RCC 7860 (cell line): ENCODE measurements around the gene GABRD.

Source experiments
- DNase-seq: peaks from one replicate; pipeline ENCODE4 v3.0.0-alpha.2; 2015; ENCODE audit warnings: low spot score
- FAIRE-seq: peaks from 2 replicates; lab custom pipeline; 2012; peaks lifted over from hg19 to GRCh38; lab: Jason Lieb, UNC

GABRD gene

DNA sequence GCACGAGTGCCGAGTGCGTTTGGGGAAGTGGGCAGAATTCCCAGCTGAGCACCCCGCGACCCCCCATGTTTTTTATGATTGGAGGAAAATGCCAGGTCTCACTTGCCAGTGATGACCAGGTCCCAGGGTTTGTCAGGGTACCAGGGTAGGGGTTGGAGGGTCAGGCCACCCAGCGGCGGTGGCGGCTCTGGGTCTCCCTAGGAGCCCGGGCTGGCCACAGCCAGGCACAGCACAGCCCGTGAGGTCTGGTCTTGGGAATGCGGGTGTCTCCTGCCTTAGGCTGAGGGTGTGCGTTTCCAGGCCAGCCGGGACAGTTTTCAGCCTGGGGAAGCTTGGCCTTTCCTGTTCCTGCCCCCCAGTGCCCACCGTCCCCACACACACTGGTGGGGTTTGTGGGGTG lies 53.7 kb downstream of the GABRD start:
- no peak for FAIRE-seq
- DNase-seq: no peak

DNA sequence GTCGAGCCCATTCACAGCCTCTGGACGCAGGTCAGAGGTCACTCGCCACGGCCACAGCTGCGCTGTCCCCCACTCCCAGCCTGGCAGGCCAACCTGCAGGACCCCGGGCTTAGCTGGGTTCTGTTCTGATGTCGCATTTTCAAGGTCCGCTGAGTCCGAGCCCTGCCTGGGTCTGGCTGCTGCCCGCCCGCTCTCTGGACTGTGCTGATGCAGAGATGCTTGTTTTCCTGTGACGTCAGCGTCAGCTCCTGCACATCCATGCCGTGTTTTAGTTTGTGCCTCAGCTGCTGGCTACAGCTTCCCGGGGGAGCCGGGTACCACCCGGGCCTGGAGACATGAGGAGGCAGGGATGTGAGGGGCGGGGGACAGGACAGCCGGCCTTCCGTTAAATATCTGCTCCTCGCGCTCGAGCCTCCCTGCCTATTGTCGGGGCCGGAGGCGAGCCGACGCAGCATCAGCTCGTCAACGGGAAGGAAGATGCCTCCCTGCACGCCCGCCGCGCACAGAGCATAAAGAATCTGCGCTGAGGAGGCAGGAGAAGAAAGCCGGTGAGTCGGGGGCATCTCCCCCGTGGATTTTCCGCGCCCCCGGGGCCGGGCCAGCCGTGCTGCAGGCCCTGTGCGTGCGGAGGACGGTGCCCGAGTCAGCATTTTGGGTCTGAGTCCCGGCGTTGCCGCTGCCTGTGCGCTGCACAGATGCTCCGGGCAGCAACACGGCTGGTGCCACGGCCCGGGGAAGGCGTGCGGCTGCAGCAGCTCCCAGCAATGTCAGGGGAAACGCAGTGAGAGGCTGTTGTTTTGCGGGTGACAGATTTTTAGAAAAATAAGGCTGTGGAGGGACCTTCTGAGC lies 54.5 kb downstream of the GABRD start:
- DNase-seq (no peak), FAIRE-seq (no peak)

DNA sequence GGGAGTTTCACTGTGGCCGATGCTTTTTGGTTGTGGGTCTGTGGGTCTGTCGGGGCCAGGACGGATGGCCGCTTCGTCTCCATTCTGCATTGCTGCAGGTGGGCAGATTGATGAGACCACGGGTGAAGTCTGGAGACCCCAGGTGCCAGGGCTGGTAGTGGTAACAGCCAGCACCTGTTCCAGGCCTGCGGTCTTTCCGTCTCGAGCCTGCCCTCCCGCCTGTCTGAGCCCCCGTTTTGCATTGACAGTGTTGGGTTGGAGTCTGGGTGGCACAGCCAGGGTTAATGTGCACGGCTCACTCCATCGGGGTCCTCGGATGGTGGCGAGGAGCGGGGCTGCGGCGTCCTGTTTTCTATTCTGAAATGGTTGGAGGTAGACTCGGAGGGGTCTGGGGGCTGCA lies 55.3 kb downstream of the GABRD start:
- DNase-seq (no peak), FAIRE-seq (no peak)

DNA sequence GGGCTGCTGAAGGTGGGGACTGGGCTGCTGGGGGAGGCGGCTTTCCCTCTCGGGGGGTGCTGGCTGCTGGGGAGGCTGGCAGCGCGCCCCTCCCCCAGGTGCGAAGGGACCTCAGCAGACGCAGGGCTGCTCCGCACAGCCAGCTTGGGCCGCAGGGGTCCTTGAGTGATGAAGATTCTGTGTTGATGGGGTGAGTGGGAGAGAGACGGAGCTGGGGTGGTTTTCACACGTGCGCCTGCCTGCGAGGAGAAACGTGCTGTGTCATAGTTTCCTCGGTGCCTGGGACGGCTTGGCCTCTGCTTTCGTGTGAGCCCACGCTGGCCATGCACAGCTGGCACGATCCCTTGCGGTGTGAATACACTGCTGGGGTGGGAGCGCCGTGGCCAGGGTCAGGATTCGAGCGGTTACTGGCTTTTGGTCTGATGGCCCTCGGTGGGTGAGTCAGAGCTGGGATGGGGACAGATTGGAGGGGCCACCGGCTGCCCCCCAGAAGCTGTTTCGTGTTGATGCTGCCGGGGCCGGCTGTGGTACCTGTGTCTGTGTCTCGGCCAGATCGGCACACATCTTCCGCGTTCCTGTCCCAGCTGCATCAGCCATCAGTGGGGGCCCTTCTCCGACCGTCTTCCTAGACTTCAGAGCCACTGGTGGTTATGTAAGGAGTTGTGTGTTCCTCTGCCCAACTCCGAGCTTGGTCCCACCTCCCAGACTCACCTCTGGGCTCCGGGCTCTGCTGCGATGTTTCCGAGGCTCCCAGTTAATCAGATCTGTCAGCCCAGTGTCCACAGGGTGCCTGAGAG lies 56.0 kb downstream of the GABRD start:
- no peak for FAIRE-seq
- DNase-seq: no peak

DNA sequence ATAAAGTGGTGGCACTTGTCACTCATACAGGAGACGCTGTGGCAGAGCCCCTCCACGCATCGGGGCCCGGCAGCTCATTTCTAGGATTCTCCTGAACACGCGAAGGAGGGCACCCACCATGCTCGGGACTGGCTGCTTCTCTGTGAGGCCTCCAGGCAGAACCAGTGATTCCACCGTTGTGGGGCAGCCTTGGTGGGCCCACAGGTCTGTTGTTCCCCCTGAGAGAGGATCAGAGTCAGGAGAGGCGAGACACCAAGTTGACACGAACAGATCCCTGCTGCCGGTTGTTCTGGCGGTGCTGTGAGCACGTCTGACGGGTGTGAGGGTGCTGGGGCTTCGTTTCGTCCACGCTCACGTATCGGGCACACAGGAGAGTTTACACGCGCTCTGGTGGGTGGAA lies 57.7 kb downstream of the GABRD start:
- DNase-seq: no peak
- FAIRE-seq: no peak

DNA sequence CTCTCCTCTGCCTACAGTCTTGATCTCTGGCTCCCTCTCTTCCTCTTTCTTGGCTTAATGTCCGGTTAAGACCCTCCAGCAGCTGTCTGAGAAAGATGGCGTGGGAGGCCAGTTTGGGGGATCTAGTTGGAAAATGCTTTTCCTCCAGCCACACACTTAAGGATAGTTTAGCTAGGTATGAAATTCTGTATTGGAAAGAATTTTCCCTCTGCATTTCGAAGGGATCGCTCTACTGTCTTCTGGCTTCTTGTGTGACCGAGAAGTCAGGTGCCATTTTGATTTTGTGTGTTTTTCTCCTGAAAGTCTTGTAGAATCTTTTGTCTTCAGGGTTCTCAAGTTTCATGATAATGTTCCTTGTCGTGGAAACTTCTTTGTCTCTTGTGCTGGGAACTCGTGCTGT lies 59.0 kb downstream of the GABRD start:
- DNase-seq (no peak), FAIRE-seq (no peak)

DNA sequence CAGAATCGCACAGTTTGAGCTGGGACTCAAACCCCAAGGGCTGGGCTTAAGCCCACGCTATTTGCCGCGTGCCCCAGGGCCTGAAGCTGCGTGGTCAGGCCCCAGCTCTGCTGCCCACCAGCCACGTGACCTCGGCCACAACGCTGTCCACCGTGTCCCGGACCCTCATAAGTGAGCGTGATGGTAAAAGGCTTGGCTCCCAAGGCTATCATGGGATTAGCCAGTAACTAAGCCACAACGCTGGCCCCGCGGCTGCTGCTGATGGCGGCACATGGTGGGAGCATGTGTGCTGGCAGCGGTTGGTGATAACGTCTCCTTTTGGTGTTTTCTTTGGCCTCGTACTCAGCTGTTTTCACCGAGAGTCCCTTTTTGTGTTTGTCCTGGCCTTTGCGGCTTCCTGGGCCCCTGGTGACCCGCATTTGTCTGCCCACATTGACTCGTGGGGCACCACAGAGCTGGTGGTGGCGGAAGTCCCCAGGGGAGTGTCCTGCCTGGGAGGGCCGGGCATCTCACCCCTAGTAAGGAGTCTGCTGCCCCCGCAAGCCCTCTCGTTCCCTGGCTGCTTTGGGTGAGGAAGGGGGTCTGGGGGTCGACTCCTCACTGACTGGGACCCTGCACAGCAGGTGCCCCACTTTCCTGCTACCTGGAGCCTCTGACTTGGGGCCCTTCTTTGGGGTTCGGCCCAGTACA lies 60.4 kb downstream of the GABRD start:
- DNase-seq: no peak
- FAIRE-seq: no peak

DNA sequence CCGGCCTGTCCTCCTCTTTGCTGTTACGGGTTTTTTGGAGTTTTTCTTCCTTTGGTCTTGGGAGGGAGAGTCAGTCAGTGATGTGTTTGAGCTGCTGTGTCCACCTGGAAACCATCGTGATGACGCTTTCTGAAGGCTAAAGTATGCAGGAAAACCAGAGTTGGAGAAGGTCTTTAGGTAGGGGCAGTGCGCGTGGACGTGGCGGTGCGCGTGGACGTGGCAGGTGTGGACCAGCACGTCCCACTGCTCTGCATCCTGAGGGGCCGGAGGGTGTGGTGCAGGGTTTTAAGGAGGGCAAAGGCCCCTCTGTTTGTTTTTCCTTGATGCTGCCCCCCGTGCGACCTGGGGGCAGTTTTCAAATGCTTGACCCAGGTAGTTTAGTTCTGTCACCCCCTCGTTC lies 61.0 kb downstream of the GABRD start:
- FAIRE-seq (no peak), DNase-seq (no peak)
